ENCODE measurements around the gene ASB6.

ASB6 gene

GRCh38 chr9:129632460-129632859 is 9.5 kb downstream of the ASB6 start:
- POLR2A ChIA-PET = no interaction called here
- CTCF ChIA-PET = interaction anchor here (1.2 kb wide), 1 partner anchor 8 kb away, joined by 3 read pairs; no protein-coding TSS in a partner anchor
- TF ChIP-seq BHLHE40 (IDR thresholded peaks at IDR 0.05; ENCODE audit: borderline replicate concordance) (no peak), ARNT (IDR thresholded peaks at IDR 0.05) (no peak), FOXM1 (IDR thresholded peaks at IDR 0.05; ENCODE audit: borderline replicate concordance) (no peak), ELF4 (IDR thresholded peaks at IDR 0.05) (no peak), CTBP1 (IDR thresholded peaks at IDR 0.05; ENCODE audit: borderline replicate concordance) (no peak), TARDBP (IDR thresholded peaks at IDR 0.05) (no peak), SUZ12 (IDR thresholded peaks at IDR 0.05) (no peak), HDGF (IDR thresholded peaks at IDR 0.05; ENCODE audit: borderline replicate concordance) (no peak), ZNF384 (IDR thresholded peaks at IDR 0.05) (no peak), LEF1 (IDR thresholded peaks at IDR 0.05; ENCODE audit: borderline replicate concordance) (no peak), NFRKB (IDR thresholded peaks at IDR 0.05) (no peak), SP1 (IDR thresholded peaks at IDR 0.05) (no peak), PKNOX1 (IDR thresholded peaks at IDR 0.05) (no peak), FOXA1 (IDR thresholded peaks at IDR 0.05) (no peak), FOXK2 (IDR thresholded peaks at IDR 0.05) (no peak), L3MBTL2 (conservative IDR thresholded peaks at IDR 0.05) (no peak)
- no peak for DNase-seq (ENCODE audit: extremely low spot score)

GRCh38 chr9:129631674-129632129 is 10.2 kb downstream of the ASB6 start:
- ChIA-PET CTCF (no interaction called here), POLR2A (no interaction called here)
- no peak for DNase-seq (ENCODE audit: extremely low spot score)

GRCh38 chr9:129630967-129631673 is 10.8 kb downstream of the ASB6 start:
- DNase-seq (ENCODE audit: extremely low spot score) = no peak
- CTCF ChIA-PET = interaction anchor here (1.0 to 1.9 kb wide), 2 partner anchors 8 to 499 kb away, joined by 3 to 6 read pairs; no protein-coding TSS in a partner anchor
- TF ChIP-seq PKNOX1 (IDR thresholded peaks at IDR 0.05) (no peak), BHLHE40 (IDR thresholded peaks at IDR 0.05; ENCODE audit: borderline replicate concordance) (no peak), SUZ12 (IDR thresholded peaks at IDR 0.05) (no peak), FOXK2 (IDR thresholded peaks at IDR 0.05) (no peak), LEF1 (IDR thresholded peaks at IDR 0.05; ENCODE audit: borderline replicate concordance) (no peak), FOXA1 (IDR thresholded peaks at IDR 0.05) (no peak), ARNT (IDR thresholded peaks at IDR 0.05) (no peak), TARDBP (IDR thresholded peaks at IDR 0.05) (no peak), HDGF (IDR thresholded peaks at IDR 0.05; ENCODE audit: borderline replicate concordance) (no peak), NFRKB (IDR thresholded peaks at IDR 0.05) (no peak)
- POLR2A ChIA-PET = no interaction called here

More at GRCh38 chr9:129631674-129632129, 10.2 kb downstream of the ASB6 start:
- TF ChIP-seq BHLHE40 (IDR thresholded peaks at IDR 0.05; ENCODE audit: borderline replicate concordance) (no peak), FOXK2 (IDR thresholded peaks at IDR 0.05) (no peak), ARNT (IDR thresholded peaks at IDR 0.05) (no peak), FOXA1 (IDR thresholded peaks at IDR 0.05) (no peak), PKNOX1 (IDR thresholded peaks at IDR 0.05) (no peak), NFRKB (IDR thresholded peaks at IDR 0.05) (no peak), SP1 (IDR thresholded peaks at IDR 0.05) (no peak), ELF4 (IDR thresholded peaks at IDR 0.05) (no peak), HDGF (IDR thresholded peaks at IDR 0.05; ENCODE audit: borderline replicate concordance) (no peak), L3MBTL2 (conservative IDR thresholded peaks at IDR 0.05) (no peak), FOXM1 (IDR thresholded peaks at IDR 0.05; ENCODE audit: borderline replicate concordance) (no peak), TARDBP (IDR thresholded peaks at IDR 0.05) (no peak), CTBP1 (IDR thresholded peaks at IDR 0.05; ENCODE audit: borderline replicate concordance) (no peak), LEF1 (IDR thresholded peaks at IDR 0.05; ENCODE audit: borderline replicate concordance) (no peak), SUZ12 (IDR thresholded peaks at IDR 0.05) (no peak), ZNF384 (IDR thresholded peaks at IDR 0.05) (no peak)

DNA sequence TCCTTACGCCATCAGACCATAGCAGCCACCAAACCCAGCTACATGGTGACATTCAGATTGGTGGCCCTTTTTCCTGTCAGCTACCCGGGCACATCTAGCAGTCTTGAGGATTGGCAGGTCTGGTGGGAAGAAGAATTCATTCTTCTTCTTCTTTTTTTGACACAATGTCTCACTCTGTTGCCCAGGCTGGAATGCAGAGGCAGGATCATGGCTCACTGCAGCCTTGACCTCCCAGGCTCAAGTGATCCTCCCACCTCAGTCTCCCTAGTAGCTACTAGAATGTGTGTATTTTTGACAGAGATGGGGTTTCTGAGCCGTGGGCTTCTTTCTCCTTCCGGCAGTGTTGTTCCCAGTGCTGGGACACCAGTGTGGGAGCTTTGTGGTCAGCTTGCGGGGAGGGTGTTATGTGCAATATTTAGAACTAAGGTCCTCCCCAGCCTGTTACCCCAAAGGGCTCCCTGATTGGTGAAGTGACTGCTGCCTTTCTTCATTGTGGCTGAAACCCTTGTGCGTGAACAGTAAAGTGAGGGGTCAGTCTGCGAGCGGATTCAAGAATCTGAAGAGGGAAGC is 12.6 kb downstream of the ASB6 start:
- TF ChIP-seq FOXM1 (IDR thresholded peaks at IDR 0.05; ENCODE audit: borderline replicate concordance) = no peak
- no peak for TF ChIP-seq L3MBTL2 (conservative IDR thresholded peaks at IDR 0.05)
- TF ChIP-seq FOXK2 (IDR thresholded peaks at IDR 0.05) = no peak
- TF ChIP-seq PKNOX1 (IDR thresholded peaks at IDR 0.05) = no peak
- no peak for TF ChIP-seq FOXA1 (IDR thresholded peaks at IDR 0.05)
- no peak for TF ChIP-seq TARDBP (IDR thresholded peaks at IDR 0.05)
- TF ChIP-seq CTBP1 (IDR thresholded peaks at IDR 0.05; ENCODE audit: borderline replicate concordance) = no peak
- no peak for TF ChIP-seq ARNT (IDR thresholded peaks at IDR 0.05)
- TF ChIP-seq BHLHE40 (IDR thresholded peaks at IDR 0.05; ENCODE audit: borderline replicate concordance) = no peak
- TF ChIP-seq ZNF384 (IDR thresholded peaks at IDR 0.05) = no peak
- no peak for TF ChIP-seq LEF1 (IDR thresholded peaks at IDR 0.05; ENCODE audit: borderline replicate concordance)
- no peak for TF ChIP-seq NFRKB (IDR thresholded peaks at IDR 0.05)
- no peak for TF ChIP-seq SUZ12 (IDR thresholded peaks at IDR 0.05)
- TF ChIP-seq ELF4 (IDR thresholded peaks at IDR 0.05) = no peak
- no peak for TF ChIP-seq HDGF (IDR thresholded peaks at IDR 0.05; ENCODE audit: borderline replicate concordance)
- no peak for TF ChIP-seq SP1 (IDR thresholded peaks at IDR 0.05)
- ChIA-PET CTCF (interaction anchor here (1.9 kb wide), 1 partner anchor 10 kb away, joined by 6 read pairs; no protein-coding TSS in a partner anchor), POLR2A (no interaction called here)
- no peak for DNase-seq (ENCODE audit: extremely low spot score)

DNA sequence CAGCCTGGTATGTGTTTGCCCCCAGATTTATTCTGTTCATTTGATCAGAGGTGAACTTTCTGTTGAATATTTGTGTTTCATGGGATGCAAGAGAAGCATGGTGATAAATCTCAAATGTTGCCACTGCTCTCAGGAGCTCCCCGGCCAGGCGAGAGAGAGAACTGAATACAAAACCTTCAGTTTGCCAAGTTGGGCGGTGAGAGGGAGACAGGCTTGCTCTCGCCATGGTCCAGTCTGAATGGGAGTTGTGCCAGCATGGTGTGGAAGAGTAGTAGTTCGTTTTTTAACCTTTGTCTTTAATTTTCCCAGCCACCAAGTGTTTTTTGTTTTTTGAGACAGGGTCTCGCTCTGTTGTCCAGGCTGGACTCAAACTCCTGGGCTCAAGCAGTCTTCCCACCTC is 13.2 kb downstream of the ASB6 start:
- DNase-seq (ENCODE audit: extremely low spot score) = no peak
- CTCF ChIA-PET = no interaction called here
- POLR2A ChIA-PET = no interaction called here
- no peak for TF ChIP-seq FOXK2 (IDR thresholded peaks at IDR 0.05)
- TF ChIP-seq FOXA1 (IDR thresholded peaks at IDR 0.05) = no peak
- no peak for TF ChIP-seq LEF1 (IDR thresholded peaks at IDR 0.05; ENCODE audit: borderline replicate concordance)
- TF ChIP-seq SUZ12 (IDR thresholded peaks at IDR 0.05) = no peak
- TF ChIP-seq ELF4 (IDR thresholded peaks at IDR 0.05) = no peak
- TF ChIP-seq PKNOX1 (IDR thresholded peaks at IDR 0.05) = no peak
- no peak for TF ChIP-seq ZNF384 (IDR thresholded peaks at IDR 0.05)
- no peak for TF ChIP-seq SP1 (IDR thresholded peaks at IDR 0.05)
